ENCODE data around the gene PRDM10. TPM values are rescaled to one million over a fixed set of nuclear protein-coding genes. Genes with fewer than 3 reads are reported as not detected.
"Not testable (repeated sequence)": the region's sequence is repeated elsewhere in the genome, so short reads cannot be mapped to it uniquely, and the experiment has no call there.

Gene PRDM10
- polyA plus RNA-seq, 1 donor: 8.8 TPM

- Histone ChIP-seq H3K27me3 (ENCODE audit: control insufficient read depth, insufficient read depth, low read length) (no peaks in the 10 kb centered on the region), H3K4me1 (ENCODE audit: control insufficient read depth, insufficient read depth, low read length) (peaks cover 2% of the 10 kb centered on the region), H3K36me3 (ENCODE audit: control insufficient read depth, insufficient read depth, low read length) (no peaks in the 10 kb centered on the region), H3K9me3 (ENCODE audit: control insufficient read depth, low read depth, low read length) (no peaks in the 10 kb centered on the region), H3K4me3 (ENCODE audit: low read length) (no peak overlapping the region), H3K27ac (ENCODE audit: low read length) (no peak overlapping the region)
- WGBS (ENCODE audit: insufficient coverage, low lambda C conversion rate): no CpG with 5 or more reads among the region's 6 CpGs
- DNase-seq: peak in 1 of 2 donors; percentile 25
Observed at GRCh38 chr11:129978447-129978846, 24.2 kb downstream of the PRDM10 start.

- H3K36me3 ChIP-seq (ENCODE audit: control insufficient read depth, insufficient read depth, low read length): no peaks in the 10 kb centered on the region
- H3K27me3 ChIP-seq (ENCODE audit: control insufficient read depth, insufficient read depth, low read length): no peaks in the 10 kb centered on the region
- no peak overlapping the region for H3K4me3 ChIP-seq (ENCODE audit: low read length)
- no peak for DNase-seq
- H3K27ac ChIP-seq (ENCODE audit: low read length): no peak overlapping the region
- no CpG with 5 or more reads among the region's 6 CpGs for WGBS (ENCODE audit: insufficient coverage, low lambda C conversion rate)
- no peaks in the 10 kb centered on the region for H3K9me3 ChIP-seq (ENCODE audit: control insufficient read depth, low read depth, low read length)
- peaks cover 2% of the 10 kb centered on the region for H3K4me1 ChIP-seq (ENCODE audit: control insufficient read depth, insufficient read depth, low read length)
Observed at GRCh38 chr11:129976328-129976727, 26.3 kb downstream of the PRDM10 start.

GRCh38 chr11:129975543-129975942 is 27.1 kb downstream of the PRDM10 start:
- DNase-seq: no peak
- H3K4me1 ChIP-seq (ENCODE audit: control insufficient read depth, insufficient read depth, low read length): peaks cover 2% of the 10 kb centered on the region
- H3K9me3 ChIP-seq (ENCODE audit: control insufficient read depth, low read depth, low read length): no peaks in the 10 kb centered on the region
- no CpG with 5 or more reads among the region's 2 CpGs for WGBS (ENCODE audit: insufficient coverage, low lambda C conversion rate)
- no peak overlapping the region for H3K4me3 ChIP-seq (ENCODE audit: low read length)
- H3K27ac ChIP-seq (ENCODE audit: low read length): no peak overlapping the region
- H3K27me3 ChIP-seq (ENCODE audit: control insufficient read depth, insufficient read depth, low read length): no peaks in the 10 kb centered on the region
- H3K36me3 ChIP-seq (ENCODE audit: control insufficient read depth, insufficient read depth, low read length): no peaks in the 10 kb centered on the region

GRCh38 chr11:129974672-129975071 is 28.0 kb downstream of the PRDM10 start:
- no peaks in the 10 kb centered on the region for H3K36me3 ChIP-seq (ENCODE audit: control insufficient read depth, insufficient read depth, low read length)
- H3K27ac ChIP-seq (ENCODE audit: low read length): no peak overlapping the region
- DNase-seq: no peak
- H3K4me1 ChIP-seq (ENCODE audit: control insufficient read depth, insufficient read depth, low read length): peaks cover 2% of the 10 kb centered on the region
- no peaks in the 10 kb centered on the region for H3K27me3 ChIP-seq (ENCODE audit: control insufficient read depth, insufficient read depth, low read length)
- H3K9me3 ChIP-seq (ENCODE audit: control insufficient read depth, low read depth, low read length): no peaks in the 10 kb centered on the region
- H3K4me3 ChIP-seq (ENCODE audit: low read length): no peak overlapping the region
- WGBS (ENCODE audit: insufficient coverage, low lambda C conversion rate): 95% methylated on average over 5 of the region's 11 CpGs

- no peaks in the 10 kb centered on the region for H3K36me3 ChIP-seq (ENCODE audit: control insufficient read depth, insufficient read depth, low read length)
- no peaks in the 10 kb centered on the region for H3K27me3 ChIP-seq (ENCODE audit: control insufficient read depth, insufficient read depth, low read length)
- no peak overlapping the region for H3K4me3 ChIP-seq (ENCODE audit: low read length)
- DNase-seq: no peak
- H3K9me3 ChIP-seq (ENCODE audit: control insufficient read depth, low read depth, low read length): no peaks in the 10 kb centered on the region
- H3K4me1 ChIP-seq (ENCODE audit: control insufficient read depth, insufficient read depth, low read length): peaks cover 2% of the 10 kb centered on the region
- no peak overlapping the region for H3K27ac ChIP-seq (ENCODE audit: low read length)
Observed at GRCh38 chr11:129974237-129974636, 28.4 kb downstream of the PRDM10 start.

- H3K27me3 ChIP-seq (ENCODE audit: control insufficient read depth, insufficient read depth, low read length): no peaks in the 10 kb centered on the region
- DNase-seq: peak; percentile 6 to 42
- H3K9me3 ChIP-seq (ENCODE audit: control insufficient read depth, low read depth, low read length): no peaks in the 10 kb centered on the region
- WGBS (ENCODE audit: insufficient coverage, low lambda C conversion rate): no CpG with 5 or more reads among the region's 5 CpGs
- H3K4me1 ChIP-seq (ENCODE audit: control insufficient read depth, insufficient read depth, low read length): peaks cover 2% of the 10 kb centered on the region
- H3K36me3 ChIP-seq (ENCODE audit: control insufficient read depth, insufficient read depth, low read length): no peaks in the 10 kb centered on the region
- no peak overlapping the region for H3K4me3 ChIP-seq (ENCODE audit: low read length)
- H3K27ac ChIP-seq (ENCODE audit: low read length): no peak overlapping the region
Observed at GRCh38 chr11:129973809-129974208, 28.8 kb downstream of the PRDM10 start.

GRCh38 chr11:129973068-129973467 is 29.6 kb downstream of the PRDM10 start:
- H3K27ac ChIP-seq (ENCODE audit: low read length): no peak overlapping the region
- no peak for DNase-seq

GRCh38 chr11:129972611-129973010 is 30.0 kb downstream of the PRDM10 start:
- 100% methylated on average over 1 of the region's 5 CpGs for WGBS (ENCODE audit: insufficient coverage, low lambda C conversion rate)
- H3K9me3 ChIP-seq (ENCODE audit: control insufficient read depth, low read depth, low read length): no peaks in the 10 kb centered on the region
- H3K4me3 ChIP-seq (ENCODE audit: low read length): no peak overlapping the region
- H3K4me1 ChIP-seq (ENCODE audit: control insufficient read depth, insufficient read depth, low read length): peaks cover 2% of the 10 kb centered on the region
- H3K27me3 ChIP-seq (ENCODE audit: control insufficient read depth, insufficient read depth, low read length): no peaks in the 10 kb centered on the region
- DNase-seq: no peak
- no peak overlapping the region for H3K27ac ChIP-seq (ENCODE audit: low read length)
- H3K36me3 ChIP-seq (ENCODE audit: control insufficient read depth, insufficient read depth, low read length): no peaks in the 10 kb centered on the region

More at GRCh38 chr11:129973068-129973467, 29.6 kb downstream of the PRDM10 start:
- no peaks in the 10 kb centered on the region for H3K36me3 ChIP-seq (ENCODE audit: control insufficient read depth, insufficient read depth, low read length)
- WGBS (ENCODE audit: insufficient coverage, low lambda C conversion rate): 100% methylated on average over 1 of the region's 1 CpG
- no peak overlapping the region for H3K4me3 ChIP-seq (ENCODE audit: low read length)
- H3K4me1 ChIP-seq (ENCODE audit: control insufficient read depth, insufficient read depth, low read length): peaks cover 2% of the 10 kb centered on the region
- H3K27me3 ChIP-seq (ENCODE audit: control insufficient read depth, insufficient read depth, low read length): no peaks in the 10 kb centered on the region
- no peaks in the 10 kb centered on the region for H3K9me3 ChIP-seq (ENCODE audit: control insufficient read depth, low read depth, low read length)

- H3K27me3 ChIP-seq (ENCODE audit: control insufficient read depth, insufficient read depth, low read length); H3K4me3 ChIP-seq (ENCODE audit: low read length); DNase-seq; H3K36me3 ChIP-seq (ENCODE audit: control insufficient read depth, insufficient read depth, low read length); H3K4me1 ChIP-seq (ENCODE audit: control insufficient read depth, insufficient read depth, low read length); H3K9me3 ChIP-seq (ENCODE audit: control insufficient read depth, low read depth, low read length); H3K27ac ChIP-seq (ENCODE audit: low read length): not testable (repeated sequence)
- WGBS (ENCODE audit: insufficient coverage, low lambda C conversion rate): no CpG with 5 or more reads among the region's 29 CpGs
Observed at GRCh38 chr11:129971856-129972255, 30.8 kb downstream of the PRDM10 start.

- Histone ChIP-seq H3K4me1 (ENCODE audit: control insufficient read depth, insufficient read depth, low read length) (peaks cover 2% of the 10 kb centered on the region), H3K36me3 (ENCODE audit: control insufficient read depth, insufficient read depth, low read length) (no peaks in the 10 kb centered on the region), H3K27ac (ENCODE audit: low read length) (no peak overlapping the region), H3K27me3 (ENCODE audit: control insufficient read depth, insufficient read depth, low read length) (no peaks in the 10 kb centered on the region), H3K9me3 (ENCODE audit: control insufficient read depth, low read depth, low read length) (no peaks in the 10 kb centered on the region), H3K4me3 (ENCODE audit: low read length) (no peak overlapping the region)
- 100% methylated on average over 1 of the region's 2 CpGs for WGBS (ENCODE audit: insufficient coverage, low lambda C conversion rate)
- DNase-seq: no peak
Observed at GRCh38 chr11:129969920-129970319, 32.7 kb downstream of the PRDM10 start.

GRCh38 chr11:129968591-129969419 is 33.8 kb downstream of the PRDM10 start:
- H3K36me3 ChIP-seq (ENCODE audit: control insufficient read depth, insufficient read depth, low read length): no peaks in the 10 kb centered on the region
- H3K4me3 ChIP-seq (ENCODE audit: low read length): no peak overlapping the region
- H3K9me3 ChIP-seq (ENCODE audit: control insufficient read depth, low read depth, low read length): no peaks in the 10 kb centered on the region
- WGBS (ENCODE audit: insufficient coverage, low lambda C conversion rate): 83% methylated on average over 2 of the region's 9 CpGs
- no peak for DNase-seq
- no peaks in the 10 kb centered on the region for H3K27me3 ChIP-seq (ENCODE audit: control insufficient read depth, insufficient read depth, low read length)
- H3K4me1 ChIP-seq (ENCODE audit: control insufficient read depth, insufficient read depth, low read length): no peaks in the 10 kb centered on the region
- H3K27ac ChIP-seq (ENCODE audit: low read length): no peak overlapping the region

Measured in large intestine (tissue), 3 donors.